ENCODE results near the gene DCHS2.
A peak's percentile ranks its signal among the peaks of the same experiment; 100 is the strongest.

The DCHS2 gene, protein sequence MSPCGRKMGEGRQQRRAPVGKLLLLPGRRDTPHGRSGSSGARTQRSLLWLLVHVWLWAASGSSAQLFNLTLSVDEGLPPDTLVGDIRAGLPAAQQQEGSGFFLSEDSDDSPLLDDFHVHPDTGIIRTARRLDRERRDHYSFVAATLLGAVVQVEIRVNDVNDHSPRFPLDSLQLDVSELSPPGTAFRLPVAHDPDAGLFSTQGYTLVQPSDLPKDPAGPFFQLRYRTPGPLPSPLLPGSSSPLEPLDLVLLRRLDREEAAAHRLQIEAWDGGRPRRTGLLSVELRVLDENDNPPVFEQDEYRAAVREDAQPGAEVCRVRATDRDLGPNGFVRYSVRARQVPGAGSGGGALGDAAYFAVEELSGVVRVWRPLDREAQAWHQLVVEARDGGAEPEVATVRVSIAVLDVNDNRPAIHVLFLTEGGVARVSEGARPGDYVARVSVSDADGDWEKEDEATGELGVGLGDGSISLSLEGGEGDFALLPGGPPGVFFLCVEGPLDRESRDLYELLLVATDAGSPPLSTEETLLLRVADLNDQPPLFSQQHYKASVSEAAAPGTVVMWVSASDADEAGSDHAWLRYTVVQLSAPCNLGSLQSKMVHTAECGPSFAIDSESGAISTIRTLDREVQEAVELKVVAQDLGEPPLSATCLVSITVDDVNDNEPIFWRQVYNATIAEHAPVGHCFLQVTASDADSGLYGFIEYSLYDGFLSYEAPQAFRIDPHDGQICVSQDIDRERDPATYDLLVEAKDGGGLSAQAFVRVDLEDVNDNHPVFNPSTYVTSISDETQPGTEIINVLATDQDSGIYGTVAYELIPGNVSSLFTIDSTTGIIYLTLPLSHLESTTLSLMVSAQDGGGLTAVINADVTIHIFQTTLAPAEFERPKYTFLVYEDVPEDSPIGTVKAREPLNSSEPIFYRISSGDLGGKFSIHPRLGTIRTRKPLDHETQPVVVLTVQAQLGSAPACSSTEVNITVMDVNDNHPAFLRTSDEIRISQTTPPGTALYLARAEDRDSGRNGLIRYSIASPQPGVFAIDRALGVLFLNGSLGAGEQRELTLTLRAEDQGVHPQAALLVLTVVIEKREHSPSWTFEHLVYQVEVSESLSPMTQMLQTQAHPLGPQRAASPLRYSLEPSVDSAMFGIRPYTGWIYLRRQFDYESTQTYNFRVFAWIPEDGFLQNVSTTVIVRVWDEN (N-terminal part only)

DNA sequence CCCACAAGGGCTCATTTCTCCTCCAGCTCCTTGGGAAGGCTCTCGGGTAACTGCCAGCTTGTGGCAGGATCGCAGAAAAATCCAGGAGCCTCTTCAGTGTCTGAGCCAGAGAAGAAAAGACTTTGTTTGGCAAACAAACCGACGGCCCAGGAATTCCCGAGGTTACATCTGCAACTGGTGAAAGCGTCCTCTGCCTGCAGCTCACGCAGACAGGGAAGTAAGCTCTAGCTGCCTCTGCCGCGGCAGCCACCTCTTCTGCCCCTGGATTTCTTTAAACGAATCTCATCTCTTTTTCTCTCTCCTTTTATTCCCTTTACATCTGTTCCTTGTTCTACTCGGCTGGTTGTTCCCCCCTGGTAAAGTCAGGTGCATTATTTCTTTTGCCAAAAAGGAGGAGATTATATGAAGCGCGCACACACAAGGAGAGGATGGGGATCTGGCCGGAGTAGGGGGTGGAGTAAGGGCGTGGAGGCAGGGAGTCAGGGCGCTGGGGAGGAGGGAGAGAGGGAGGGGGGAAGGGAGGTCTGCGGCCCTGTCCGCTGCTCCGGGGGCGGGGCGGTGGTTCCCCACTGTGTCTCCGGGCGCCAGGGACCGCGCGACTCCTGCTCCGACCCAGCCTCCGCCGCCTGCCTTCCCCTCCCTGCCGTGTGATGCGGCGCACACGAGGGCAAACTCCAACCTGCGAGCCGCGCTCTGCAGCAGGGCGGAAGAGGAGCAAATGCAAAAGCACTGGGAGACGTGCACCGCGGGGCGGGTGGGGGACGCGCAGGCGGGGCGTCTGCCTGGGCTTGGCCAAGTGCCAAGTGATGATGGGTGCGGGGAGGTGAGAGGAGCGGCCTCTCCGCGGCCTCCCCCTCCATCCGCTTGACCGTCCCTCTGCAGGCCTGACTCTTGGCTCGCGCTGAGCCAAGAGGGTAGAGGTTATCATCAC lies at the start of gene DCHS2:
Gene DCHS2 (minus strand): TSS at position 459 of the 931 bp plus-strand sequence. CDS start 444 bp downstream, at position 15.
- peak; percentile 42 to 62 (median 44) for DNase-seq

DNA sequence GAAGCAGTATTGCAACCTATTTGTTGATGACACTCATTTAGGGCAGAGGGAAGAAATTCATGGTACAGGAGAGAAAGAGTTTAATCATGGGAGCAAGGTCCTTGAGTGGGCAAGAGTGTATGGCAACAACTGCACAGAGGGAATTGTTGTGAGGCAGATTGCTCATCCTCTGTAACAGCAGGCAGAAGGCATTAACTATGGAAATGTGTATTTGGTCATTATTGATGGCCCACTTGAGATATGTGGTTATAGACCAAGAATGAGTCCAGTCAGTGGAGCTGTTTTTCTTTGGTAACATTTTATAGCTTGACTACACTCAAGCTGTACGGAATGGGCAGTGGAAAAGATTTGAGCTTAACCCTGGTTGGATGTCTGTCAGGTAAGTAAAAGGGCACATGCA lies 42.7 kb upstream of the DCHS2 start:
- no peak for DNase-seq

DNA sequence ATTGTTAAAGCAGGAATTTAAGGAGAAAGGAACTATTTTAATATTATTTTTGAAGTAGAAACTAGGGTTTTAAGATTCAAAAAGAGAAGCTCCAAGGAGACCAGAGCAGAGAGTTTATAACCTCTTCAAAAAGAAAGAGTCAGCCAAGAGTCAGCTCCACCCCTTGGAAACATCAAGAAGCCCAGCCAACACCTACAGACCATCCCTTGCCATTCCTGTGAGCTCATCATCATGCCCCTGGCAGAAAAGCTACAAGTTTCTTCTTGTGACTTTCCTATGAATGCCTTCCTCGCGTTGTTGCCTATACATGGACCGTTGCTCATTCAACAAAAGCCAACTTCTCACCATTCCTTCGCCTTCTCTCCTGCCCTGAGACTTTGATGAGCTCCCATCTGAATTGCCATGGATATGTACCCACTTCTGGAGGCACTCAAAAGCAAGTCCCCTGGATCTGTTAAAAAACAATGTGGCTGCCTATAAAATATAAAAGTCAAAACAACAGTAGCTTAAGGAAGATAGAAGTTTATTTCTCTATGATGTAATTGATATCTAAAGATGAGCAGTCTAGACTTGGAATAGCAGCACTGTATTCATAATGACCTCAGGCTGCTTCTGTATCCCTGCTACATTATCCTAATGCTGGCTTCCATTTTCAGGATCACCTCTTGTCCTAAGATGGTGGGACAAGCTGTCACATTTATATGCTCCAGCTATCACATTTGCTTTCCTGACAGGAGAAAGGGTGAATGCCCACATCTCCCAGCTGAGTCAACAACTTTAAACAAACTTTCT lies 38.3 kb upstream of the DCHS2 start:
- no peak for DNase-seq

DNA sequence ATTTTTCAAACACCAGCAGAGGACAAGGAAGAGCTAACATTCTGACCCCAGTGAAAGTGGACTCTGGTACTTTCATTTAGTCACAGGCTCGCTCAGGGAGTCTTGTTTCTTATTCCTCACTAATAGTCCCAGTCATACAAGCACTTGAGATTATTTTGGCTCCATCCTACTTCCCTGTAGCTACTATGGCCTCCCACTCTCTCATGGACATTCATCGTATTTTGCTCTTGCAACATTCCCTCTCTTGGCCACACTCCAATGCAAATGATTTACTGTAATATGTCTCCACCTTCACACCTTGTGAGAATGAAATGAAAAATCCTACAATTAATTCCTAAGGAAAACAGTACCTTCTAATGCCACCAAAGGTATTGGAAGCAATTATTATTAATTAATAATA lies 37.3 kb upstream of the DCHS2 start:
- DNase-seq, result peak in 1 of 3 donors; percentile 9

DNA sequence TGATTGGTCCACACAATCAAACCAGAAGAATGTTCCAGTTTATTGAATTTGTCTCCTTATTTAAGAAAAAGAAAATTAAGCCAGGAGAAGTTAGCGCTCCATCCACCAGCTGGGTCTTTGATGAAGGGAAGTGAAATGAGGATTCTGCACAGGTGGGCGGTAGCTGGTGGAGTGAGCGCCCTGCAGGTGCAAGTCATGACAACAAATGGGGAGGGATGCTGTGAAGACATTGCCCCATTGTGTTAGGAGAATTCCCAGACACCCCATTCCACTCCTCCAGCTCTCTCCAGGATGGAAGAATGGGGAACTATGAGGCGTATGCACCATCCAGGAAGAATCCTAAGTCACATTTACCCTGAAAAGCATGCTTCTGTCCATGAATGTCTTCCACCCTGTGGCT lies 35.7 kb upstream of the DCHS2 start:
- DNase-seq, result no peak

DNA sequence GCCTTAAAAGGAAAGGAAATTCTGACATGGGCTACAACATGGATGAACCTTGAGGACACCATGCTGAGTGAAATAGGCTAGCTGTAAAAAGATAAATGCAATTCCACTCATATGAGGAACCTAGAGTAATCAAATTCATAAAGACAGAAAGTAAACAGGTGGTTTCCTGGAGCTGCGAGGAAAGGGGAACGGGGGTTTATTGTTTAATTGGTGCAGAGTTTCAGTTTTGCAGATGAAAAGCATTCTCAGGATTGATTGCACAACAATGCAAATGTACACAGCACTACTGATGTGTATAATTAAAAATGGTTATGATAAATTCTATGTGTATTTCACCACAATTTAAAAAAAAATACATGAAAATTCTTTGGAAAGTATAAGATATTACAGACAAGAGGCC lies 34.6 kb upstream of the DCHS2 start:
- DNase-seq, result peak in 1 of 3 donors; percentile 19

DNA sequence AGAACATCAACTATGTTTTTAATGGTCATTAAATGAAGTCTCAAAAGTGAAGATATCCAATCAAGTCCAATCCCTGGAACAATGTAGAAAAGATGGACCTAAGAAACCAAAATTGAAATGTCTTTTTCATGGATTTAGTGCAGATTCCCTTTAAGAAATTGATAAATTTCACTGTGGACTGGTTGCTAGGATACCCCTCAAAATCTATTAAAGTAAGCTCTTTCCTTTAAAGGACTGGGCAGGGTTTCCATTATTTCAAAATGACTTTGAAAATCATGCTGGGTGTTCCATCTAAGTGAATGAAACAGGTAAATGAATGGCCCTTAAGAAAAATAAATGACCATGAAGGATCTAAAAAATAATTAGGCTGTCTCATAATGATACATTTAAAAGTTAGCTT lies 30.0 kb upstream of the DCHS2 start:
- DNase-seq, result no peak

DNA sequence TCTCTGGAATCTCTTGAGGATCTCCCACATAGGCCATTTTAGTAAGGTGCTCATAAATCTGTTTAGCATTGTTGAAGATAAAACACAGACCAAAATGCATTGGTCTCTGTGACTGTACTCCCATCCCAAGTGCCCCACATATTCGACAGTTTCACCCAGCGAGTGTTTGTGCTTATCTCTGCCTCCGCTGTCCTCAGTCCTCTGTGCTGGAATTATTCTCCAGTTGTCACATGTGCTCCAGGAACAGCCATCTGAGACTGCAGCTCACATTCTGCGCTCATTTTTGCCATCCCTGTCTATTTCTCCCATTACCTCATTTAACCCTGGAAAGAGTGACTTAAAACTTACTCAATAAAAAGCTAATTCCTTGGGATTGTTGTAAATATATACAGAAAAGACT lies 27.6 kb upstream of the DCHS2 start:
- DNase-seq, result no peak

DNA sequence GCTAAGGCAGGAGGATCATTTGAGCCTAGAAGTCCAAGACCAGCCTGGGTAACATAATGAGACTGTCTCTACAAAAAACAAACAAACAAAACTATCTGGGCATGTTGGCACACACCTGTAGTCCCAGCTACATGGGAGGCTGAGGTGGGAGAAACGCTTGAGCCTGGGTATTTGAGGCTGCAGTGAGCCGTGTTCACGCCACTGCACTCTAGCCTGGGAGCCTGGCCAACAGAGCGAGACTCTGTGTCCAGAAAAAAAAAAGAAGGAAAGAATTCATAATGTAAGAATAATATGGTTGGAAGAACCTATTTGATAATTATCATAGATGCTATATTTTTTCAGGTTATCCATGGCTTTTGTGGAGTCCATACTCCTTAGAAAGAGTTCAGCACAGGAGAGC lies 26.0 kb upstream of the DCHS2 start:
- DNase-seq, result no peak

DNA sequence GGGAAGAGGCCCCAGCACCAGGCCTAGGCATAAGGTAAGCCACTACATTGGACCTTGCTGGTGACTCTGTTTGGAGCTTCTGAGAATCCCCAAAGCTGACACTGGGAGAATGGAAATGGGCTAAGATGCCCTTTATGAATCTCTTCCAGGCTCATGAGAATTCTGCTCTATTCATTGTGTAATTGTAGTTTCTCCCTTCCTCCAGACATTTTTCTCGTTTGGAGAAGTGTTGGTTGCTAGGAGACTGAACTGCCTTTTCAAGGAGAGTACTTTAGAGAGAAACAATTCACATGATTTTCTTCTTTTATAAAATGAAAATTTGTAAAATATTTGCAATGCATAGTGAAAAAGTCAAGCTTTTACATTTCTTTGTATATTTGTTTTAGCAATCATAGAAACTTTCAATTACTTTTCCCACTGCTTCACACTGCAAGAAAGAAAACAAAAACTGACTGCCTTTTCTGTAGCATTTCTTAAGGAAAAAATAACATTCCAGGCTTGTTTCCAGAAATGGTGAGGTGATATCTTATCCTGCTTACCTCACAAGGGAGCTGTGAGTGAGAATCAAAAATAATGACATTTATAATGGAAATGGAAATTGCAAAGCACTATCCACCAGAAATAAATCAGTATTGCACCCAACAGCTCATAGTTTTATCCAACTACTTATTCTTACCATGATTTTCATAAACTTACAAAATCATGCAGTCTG lies 24.9 kb upstream of the DCHS2 start:
- DNase-seq, result no peak

DNA sequence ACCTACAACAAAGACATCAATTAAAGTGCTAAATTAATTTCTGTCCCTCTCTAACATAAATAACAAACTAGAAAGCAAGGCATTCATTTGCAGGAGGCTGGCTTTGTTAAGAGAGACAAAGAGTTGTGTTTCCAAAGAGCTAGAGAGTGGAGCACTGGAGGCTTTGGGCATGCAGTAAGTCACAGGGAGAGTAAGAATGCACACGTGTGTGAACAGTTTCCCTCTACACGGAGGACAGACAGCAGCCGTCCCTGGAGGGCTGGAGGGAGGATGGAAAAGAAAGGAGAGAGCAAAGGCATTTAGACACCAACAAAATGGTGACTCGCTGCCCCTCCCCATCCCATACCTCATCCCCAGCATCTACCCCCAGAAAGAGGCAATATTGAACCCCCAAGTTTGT lies 20.4 kb upstream of the DCHS2 start:
- DNase-seq, result no peak

DNA sequence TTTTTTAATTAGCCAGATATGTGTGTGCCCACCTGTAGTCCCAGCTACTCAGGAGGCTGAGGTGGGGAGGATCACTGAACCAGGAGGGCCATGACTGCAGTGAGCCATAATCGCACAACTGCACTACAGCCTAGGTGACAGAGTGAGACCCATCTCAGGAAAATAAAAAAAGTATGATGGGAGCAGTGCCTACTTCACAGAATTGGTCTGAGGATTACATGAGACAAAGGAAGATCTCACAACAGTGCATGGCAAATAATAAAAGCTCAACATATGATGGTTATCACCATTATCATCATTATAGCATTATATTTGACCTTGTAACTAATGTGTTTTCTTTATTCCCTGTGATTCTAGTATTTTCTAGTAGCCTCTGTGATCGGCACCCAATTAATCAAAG lies 19.9 kb upstream of the DCHS2 start:
- no peak for DNase-seq

DNA sequence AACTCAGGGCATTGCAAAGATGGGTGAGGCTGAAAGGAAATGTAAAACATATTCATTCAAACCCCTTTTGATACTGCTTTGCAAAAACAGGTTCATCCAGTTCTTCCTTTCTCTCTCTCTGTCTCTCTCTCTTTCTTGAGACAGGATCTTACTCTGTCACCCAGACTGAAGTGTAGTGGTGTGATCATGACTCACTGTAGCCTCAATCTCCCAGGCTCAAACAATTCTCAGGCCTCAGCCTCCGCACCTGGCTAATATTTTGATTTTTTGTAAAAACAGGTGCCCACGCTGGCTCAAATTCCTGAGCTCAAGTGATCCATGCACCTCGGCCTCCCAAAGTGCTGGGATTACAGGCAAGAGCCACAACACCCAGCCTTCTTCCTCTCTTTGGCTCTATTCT lies 15.6 kb upstream of the DCHS2 start:
- DNase-seq, result no peak

DNA sequence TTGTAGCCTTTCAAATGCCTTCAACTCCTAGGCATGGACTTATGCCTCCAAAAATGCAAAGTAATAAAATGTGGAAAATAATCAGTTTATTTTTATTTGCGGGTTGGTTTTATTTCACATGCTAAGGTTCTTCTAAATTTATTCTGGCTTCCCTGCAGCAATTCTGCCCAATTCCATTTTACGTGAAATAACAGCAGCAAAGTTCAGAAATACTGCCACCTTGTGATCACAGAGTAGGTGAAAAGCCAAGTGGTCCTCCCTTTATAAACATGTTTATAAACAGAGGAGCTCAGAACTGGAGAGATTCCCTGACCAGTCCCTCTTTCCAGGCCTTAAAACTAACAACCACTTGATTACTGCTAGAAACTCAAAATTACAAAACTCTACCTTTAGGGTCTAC lies 14.7 kb upstream of the DCHS2 start:
- no peak for DNase-seq

DNA sequence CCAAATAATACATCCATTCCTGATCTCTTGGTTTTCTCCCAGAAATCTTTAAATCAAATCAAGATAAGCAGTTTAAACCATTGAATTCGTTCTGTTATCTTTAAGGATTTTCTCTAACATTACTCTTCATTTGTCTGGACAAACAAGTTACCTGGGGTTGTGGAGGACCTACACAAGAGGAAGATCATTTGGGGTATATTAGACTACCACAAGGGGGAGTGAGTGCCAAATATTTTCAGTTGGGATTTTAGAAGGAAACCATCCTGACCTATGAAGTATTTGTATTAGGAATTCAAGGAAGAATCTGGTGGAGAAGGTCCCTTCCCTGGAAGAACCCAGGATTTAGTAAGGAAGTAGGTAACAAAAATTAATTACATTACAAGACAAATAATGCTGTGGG lies 12.0 kb upstream of the DCHS2 start:
- DNase-seq, result peak; percentile 14 to 29 (median 23)

DNA sequence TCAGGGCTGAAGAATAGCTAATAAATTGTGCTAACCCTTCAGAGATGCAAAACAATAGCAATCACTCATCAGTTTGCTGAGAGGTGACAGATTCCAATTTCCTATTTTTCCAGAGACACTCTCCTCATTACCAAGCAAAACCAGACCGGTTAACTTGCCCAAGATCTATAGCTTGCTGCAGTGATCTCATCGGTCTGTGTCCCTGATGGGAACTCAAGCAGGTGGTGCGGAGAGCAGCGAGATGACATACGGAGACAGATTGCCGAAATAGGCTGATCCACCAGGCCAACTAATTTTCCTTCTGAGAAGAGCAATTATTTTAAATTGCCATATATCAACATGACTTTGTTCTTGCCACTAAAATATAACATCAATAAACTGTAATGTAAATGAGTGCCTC lies 10.5 kb upstream of the DCHS2 start:
- no peak for DNase-seq

DNA sequence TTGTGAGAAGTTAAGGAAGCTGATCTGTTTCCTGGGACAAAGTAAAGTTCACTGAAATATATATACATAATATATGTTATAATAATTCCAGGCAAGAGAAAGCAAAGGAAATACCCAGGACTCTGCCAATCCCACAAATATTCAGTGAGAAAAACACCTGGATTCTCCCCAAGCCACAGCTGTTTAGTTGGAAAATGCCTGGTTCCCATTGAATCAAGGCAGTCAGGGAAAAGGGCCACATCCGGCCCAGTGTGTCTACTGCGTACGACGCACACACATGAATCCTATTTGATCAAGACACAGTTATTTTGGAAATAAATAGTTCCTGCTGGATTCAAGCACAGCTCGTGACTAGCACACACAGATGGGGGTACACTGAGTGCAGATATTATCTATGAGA lies 6.3 kb upstream of the DCHS2 start:
- no peak for DNase-seq

DNA sequence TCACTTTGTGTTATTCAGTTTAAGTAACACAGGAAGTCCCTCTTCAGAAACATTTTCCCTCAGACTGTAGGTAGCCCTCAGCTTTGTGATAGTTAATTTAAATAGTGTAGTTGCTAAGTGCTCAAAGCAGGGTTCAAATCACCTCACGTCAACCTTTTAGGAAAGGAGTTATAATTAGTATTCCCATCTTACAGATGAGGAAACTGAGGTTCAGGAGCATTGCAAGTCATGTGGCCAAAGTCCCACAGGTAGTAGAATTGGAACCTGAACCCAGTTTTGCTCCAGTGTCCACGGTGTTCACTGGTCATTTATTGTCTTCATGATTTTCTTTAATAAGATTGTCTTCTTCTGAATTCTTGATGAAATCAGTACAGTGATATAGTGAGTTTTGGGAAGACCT lies 4.3 kb upstream of the DCHS2 start:
- no peak for DNase-seq

DNA sequence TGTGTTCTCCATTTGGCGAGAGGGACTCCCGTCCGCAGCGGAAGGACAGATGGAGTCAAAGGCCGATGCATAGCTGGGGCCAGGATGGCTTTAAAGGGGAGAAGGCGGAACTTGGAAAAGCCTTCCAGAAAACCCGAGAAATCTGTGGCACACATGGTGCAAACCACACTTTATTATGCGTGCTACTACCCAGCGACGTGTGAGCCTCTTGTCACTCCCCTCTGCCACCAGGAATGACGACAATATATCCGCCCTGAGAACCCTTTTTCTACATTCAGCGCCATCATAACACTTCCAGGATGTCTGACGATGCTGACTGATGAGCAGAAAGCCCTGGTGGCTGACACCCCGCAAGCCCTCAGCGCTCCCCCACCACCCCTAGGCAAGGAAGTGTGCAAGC lies 689 bp upstream of the DCHS2 start:
- DNase-seq, result no peak

DNA sequence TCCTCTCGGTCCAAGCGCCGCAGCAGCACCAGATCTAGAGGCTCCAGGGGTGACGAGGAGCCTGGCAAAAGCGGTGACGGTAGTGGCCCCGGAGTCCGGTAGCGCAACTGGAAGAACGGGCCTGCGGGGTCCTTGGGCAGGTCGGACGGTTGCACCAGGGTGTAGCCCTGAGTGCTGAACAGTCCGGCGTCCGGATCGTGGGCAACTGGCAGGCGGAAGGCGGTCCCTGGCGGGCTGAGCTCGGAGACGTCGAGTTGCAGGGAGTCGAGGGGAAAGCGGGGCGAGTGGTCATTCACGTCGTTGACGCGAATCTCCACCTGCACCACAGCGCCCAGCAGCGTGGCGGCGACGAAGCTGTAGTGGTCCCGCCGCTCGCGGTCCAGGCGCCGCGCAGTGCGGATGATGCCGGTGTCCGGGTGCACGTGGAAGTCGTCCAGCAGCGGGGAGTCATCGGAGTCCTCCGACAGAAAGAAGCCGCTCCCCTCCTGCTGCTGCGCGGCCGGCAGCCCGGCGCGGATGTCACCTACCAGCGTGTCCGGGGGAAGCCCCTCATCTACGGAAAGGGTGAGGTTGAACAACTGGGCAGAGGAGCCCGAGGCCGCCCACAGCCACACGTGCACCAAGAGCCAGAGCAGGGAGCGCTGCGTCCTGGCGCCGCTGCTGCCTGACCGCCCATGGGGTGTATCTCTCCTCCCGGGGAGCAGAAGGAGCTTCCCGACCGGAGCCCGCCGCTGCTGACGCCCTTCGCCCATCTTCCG lies 837 bp downstream of the DCHS2 start:
- peak in 1 of 3 donors; percentile 22 for DNase-seq

All from suppressor macrophage treated with lipopolysaccharide for 1 hour (primary cell).